Lung (tissue), 12 donors: ENCODE data around the gene CPB2. TPM values are rescaled to one million over a fixed set of nuclear protein-coding genes. Genes with fewer than 3 reads are reported as not detected.
A peak's percentile ranks its signal among the peaks of the same experiment; 100 is the strongest.

Experiments
- ATAC-seq: fragments of 200-7000 bp; cut with Tn5 transposase; one replicate; pipeline ENCODE4 v1.9.1; 2020; ENCODE audit warnings: moderate number of reproducible peaks; ENCODE audit not compliant: insufficient read depth, low FRiP score
- DNase-seq, 3 donors: peaks; one replicate each; pipeline ENCODE4 v3.0.0-alpha.2; 2013 to 2017
- H3K27ac ChIP-seq, 2 donors: one replicate each; pipeline ENCODE4 v1.5.1; 2013; ENCODE audit warnings: mild to moderate bottlenecking in 2 of 2, moderate library complexity in 2 of 2, control low read depth in 1 of 2, inconsistent platforms in 1 of 2, low read depth in 1 of 2, low read length in 1 of 2
- H3K27me3 ChIP-seq, 3 donors: one replicate each; pipeline ENCODE4 v1.5.1; 2013; ENCODE audit warnings: low read length in 2 of 3; ENCODE audit not compliant: control insufficient read depth in 3 of 3, insufficient read depth in 3 of 3
- H3K36me3 ChIP-seq, 4 donors: one replicate each; pipeline ENCODE4 v1.5.1; 2013; ENCODE audit warnings: low read length in 4 of 4, mild to moderate bottlenecking in 1 of 4, moderate library complexity in 1 of 4; ENCODE audit not compliant: control insufficient read depth in 4 of 4, insufficient read depth in 4 of 4
- H3K4me1 ChIP-seq, 5 donors: one replicate each; pipeline ENCODE4 v1.5.1; 2013; ENCODE audit warnings: low read length in 5 of 5, mild to moderate bottlenecking in 2 of 5, moderate library complexity in 1 of 5; ENCODE audit not compliant: control insufficient read depth in 5 of 5, insufficient read depth in 5 of 5
- H3K4me3 ChIP-seq: one replicate; pipeline ENCODE4 v1.5.1; 2013; ENCODE audit warnings: mild to moderate bottlenecking, control low read depth, moderate library complexity
- H3K9ac ChIP-seq, 2 donors: one replicate each; pipeline ENCODE4 v1.5.1; 2013; ENCODE audit warnings: low read length in 2 of 2, control low read depth in 1 of 2; ENCODE audit not compliant: insufficient read depth in 1 of 2
- H3K9me3 ChIP-seq, 4 donors: one replicate each; pipeline ENCODE4 v1.5.1; 2013; ENCODE audit warnings: low read length in 3 of 4, mild to moderate bottlenecking in 1 of 4, moderate library complexity in 1 of 4; ENCODE audit not compliant: control insufficient read depth in 4 of 4, insufficient read depth in 3 of 4
- whole genome bisulfite sequencing, 2 donors: extraction: QIAGEN DNeasy Blood & Tissue Kit; methylation state at CpG; one replicate each; pipeline ENCODE4 v1.1.7; 2013; 5-methylcytosine and 5-hydroxymethylcytosine counted together
- polyA plus RNA-seq, 2 donors: library from polyadenylated mRNA; stranded (reverse); fragments of 200-250 nt; gene quantifications; one replicate each; pipeline ENCODE4 v1.2.1, GENCODE V29; 2013
- total RNA-seq, 2 donors: library from RNA; depleted of rRNA in 1 of 2; stranded (reverse); fragments of >200 nt in 1 of 2; gene quantifications; one replicate each; pipeline ENCODE4 v1.2.1, GENCODE V29; 2014 to 2021
- TF ChIP-seq, protein P1 (sequence below): IDR thresholded peaks from 2 replicates; pipeline ENCODE4 v1.5.1; 2012; ENCODE audit warnings: mild to moderate bottlenecking; ENCODE audit errors: control extremely low read depth, extremely low read depth
- donor health status: control.
- donor health status: control.
- donor health status: Bipolar disorder and iron deficiency.
- donor health status: healthy.
- donor health status: DM: yes; HTN: yes; CAD: no.

Gene CPB2
- total and polyA plus RNA-seq, 4 donors: 1.7 to 19.7 (median 16.7) TPM; not detected in 1

DNA sequence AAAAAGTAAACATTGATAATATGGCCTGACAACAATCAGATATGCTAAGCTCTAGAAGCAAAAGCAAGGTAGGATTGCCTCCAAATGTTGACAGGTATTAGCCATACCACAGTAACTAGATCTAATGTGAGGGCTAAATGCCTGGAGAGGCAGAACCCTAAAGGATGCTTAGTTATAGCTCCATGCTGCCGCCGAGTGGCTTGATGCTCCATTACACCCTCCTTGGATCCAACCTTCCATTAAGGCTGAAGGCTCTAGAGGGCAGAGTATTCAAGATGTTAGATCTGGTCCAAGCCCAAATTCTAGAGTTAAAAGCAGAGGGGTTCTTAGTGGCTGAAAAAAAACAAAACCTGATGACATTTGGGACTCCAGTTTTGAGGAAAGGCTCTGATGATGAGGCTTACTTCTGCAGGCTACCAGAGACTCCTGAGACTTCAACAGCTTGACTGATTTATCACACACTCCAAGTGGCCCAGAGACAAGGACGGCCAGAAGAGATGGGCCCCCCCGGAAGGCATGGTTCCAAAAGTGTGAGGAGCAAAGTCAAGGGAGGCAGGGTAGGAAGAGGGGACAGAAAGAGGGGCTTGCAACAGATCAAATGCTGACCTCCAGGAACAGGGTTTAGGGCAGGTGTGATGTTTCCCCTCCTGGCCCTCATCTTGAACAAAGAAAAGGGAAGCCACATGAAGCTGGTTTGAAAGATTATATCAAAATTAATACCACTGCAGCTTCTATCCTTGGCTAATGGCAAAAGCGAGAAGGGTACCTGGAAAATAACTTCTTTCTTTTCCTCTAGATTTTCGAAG, 21.9 kb upstream of the CPB2 start:
- TF ChIP-seq, protein P1, sequence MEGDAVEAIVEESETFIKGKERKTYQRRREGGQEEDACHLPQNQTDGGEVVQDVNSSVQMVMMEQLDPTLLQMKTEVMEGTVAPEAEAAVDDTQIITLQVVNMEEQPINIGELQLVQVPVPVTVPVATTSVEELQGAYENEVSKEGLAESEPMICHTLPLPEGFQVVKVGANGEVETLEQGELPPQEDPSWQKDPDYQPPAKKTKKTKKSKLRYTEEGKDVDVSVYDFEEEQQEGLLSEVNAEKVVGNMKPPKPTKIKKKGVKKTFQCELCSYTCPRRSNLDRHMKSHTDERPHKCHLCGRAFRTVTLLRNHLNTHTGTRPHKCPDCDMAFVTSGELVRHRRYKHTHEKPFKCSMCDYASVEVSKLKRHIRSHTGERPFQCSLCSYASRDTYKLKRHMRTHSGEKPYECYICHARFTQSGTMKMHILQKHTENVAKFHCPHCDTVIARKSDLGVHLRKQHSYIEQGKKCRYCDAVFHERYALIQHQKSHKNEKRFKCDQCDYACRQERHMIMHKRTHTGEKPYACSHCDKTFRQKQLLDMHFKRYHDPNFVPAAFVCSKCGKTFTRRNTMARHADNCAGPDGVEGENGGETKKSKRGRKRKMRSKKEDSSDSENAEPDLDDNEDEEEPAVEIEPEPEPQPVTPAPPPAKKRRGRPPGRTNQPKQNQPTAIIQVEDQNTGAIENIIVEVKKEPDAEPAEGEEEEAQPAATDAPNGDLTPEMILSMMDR: peak; percentile 71
- Histone ChIP-seq H3K9me3 (no peaks in the 10 kb centered on the region), H3K4me1 (peaks cover 0 to 4% (median 0%) of the 10 kb centered on the region in 5 donors), H3K27ac (no peak overlapping the region), H3K4me3 (no peak overlapping the region), H3K27me3 (no peaks in the 10 kb centered on the region), H3K36me3 (peaks cover 0 to 3% (median 0%) of the 10 kb centered on the region in 4 donors), H3K9ac (no peak overlapping the region)
- WGBS, 2 donors: 39 to 47% methylated on average over 6 of the region's 6 CpGs
- DNase-seq: peak; percentile 77 to 88 (median 81)
- peak; percentile 90 for ATAC-seq

DNA sequence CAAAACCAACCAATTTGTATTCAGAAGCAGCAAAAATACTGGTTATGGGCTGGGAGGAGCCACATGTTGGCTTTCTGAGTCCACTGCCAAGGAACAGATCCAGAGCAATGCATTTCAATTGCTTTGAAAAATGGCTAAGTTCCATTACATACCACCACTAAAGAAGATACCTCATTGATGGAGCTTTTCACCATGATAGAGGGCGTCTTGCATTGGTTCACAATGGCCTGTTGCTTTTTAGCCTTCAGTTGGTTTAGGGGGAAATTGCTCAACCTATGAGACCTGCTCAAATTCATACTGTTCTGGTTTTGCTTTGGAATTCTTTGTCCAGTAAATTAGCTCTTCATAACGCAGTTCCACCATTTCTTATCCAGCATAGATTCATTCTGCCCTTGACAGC, 21.2 kb upstream of the CPB2 start:
- Histone ChIP-seq H3K36me3 (peaks cover 0 to 3% (median 0%) of the 10 kb centered on the region in 4 donors), H3K9ac (no peak overlapping the region), H3K27ac (no peak overlapping the region), H3K9me3 (no peaks in the 10 kb centered on the region), H3K4me1 (peaks cover 0 to 4% (median 0%) of the 10 kb centered on the region in 5 donors), H3K27me3 (no peaks in the 10 kb centered on the region), H3K4me3 (no peak overlapping the region)
- 22 to 58% methylated on average over 2 of the region's 2 CpGs for WGBS, 2 donors
- ATAC-seq (no peak), DNase-seq (no peak)
- TF ChIP-seq, protein P1: no peak

DNA sequence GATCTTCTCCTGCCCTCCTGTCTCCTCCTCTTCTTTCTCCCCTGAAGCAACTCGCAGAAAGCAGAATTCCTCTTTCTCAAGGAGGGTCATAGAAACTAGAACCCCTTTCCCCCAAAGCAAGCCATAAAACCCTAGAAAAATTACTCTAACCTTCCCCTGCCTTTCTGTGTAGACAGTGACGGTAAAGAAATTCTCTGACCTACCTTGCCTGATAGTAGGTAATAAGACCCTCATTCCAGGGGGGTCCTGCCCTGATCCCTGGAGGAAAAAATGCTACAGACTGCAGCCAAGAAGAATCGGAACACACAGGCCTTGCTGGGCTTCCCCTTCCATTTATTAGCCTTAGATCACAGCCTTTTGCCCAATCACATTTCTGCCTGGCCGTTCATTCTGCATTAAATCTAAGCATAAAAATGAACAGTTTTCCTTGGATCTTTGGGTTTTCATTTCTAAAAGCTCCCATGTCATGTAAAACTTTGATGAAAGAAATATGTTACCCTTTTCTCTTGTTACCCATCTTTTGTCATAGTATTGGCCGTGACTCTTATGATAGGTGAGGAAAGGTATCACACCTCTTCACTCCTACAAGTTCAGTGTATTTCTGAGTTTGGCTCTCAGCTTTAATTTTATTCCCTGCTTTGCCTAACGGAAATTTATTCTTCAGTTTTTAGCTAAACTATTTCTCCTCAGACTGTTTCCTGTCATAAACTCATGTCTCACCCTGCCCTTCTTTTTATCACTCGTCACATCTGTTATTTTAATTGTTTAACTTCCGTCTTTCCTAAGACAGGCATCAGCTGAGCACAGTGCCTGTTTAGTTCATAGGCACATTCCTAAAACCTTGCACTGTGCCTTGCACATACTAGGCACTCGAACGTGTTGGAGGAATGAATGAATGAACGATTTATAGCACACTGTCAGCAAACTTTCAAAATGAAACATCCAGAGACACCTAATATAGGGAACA, 20.4 kb upstream of the CPB2 start:
- TF ChIP-seq, protein P1: no peak
- Histone ChIP-seq H3K27ac (no peak overlapping the region), H3K9me3 (no peaks in the 10 kb centered on the region), H3K36me3 (peaks cover 0 to 3% (median 0%) of the 10 kb centered on the region in 4 donors), H3K4me1 (peaks cover 0 to 4% (median 0%) of the 10 kb centered on the region in 5 donors), H3K9ac (no peak overlapping the region), H3K4me3 (no peak overlapping the region), H3K27me3 (no peaks in the 10 kb centered on the region)
- ATAC-seq: no peak
- DNase-seq: no peak
- 20 to 36% methylated on average over 11 of the region's 11 CpGs for WGBS, 2 donors
